DOHH2 (cell line): ENCODE data around the gene CPED1.

Source experiments
- H3F3A ChIP-seq: fragments of 200-600 bp; sonication (generic), shearing (Covaris generic); 2 replicates; pipeline ENCODE4 v1.6.0; 2016; ENCODE audit warnings: antibody characterized with exemption, mild to moderate bottlenecking; ENCODE audit not compliant: control insufficient read depth, insufficient read depth
- H3K27ac ChIP-seq: fragments of 200-600 bp; sonication (generic); 2 replicates; pipeline ENCODE4 v1.5.1; 2014; ENCODE audit warnings: low read depth, mild to moderate bottlenecking, low read length, moderate library complexity
- H3K27me3 ChIP-seq: fragments of 200-600 bp; sonication (generic); 2 replicates; pipeline ENCODE4 v1.6.1; 2014; ENCODE audit warnings: mild to moderate bottlenecking, low read length, mixed read lengths; ENCODE audit not compliant: control insufficient read depth
- H3K36me3 ChIP-seq: fragments of 200-600 bp; sonication (generic); 2 replicates; pipeline ENCODE4 v1.6.1; 2014; ENCODE audit warnings: mild to moderate bottlenecking, low read length, moderate library complexity, mixed read lengths; ENCODE audit not compliant: control insufficient read depth
- H3K4me1 ChIP-seq: fragments of 200-600 bp; sonication (generic); 2 replicates; pipeline ENCODE4 v1.6.1; 2014; ENCODE audit warnings: mild to moderate bottlenecking, low read length, mixed read lengths; ENCODE audit not compliant: control insufficient read depth
- H3K4me2 ChIP-seq: fragments of 200-600 bp; sonication (generic); 2 replicates; pipeline ENCODE4 v1.6.0; 2014; ENCODE audit warnings: mild to moderate bottlenecking, low read length, moderate library complexity
- H3K4me3 ChIP-seq: fragments of 200-600 bp; sonication (generic); 2 replicates; pipeline ENCODE4 v1.5.1; 2014; ENCODE audit warnings: mild to moderate bottlenecking, low read length, mixed read lengths
- H3K79me2 ChIP-seq: fragments of 200-600 bp; sonication (generic); 2 replicates; pipeline ENCODE4 v1.6.1; 2014; ENCODE audit warnings: mild to moderate bottlenecking, low read length, mixed read lengths; ENCODE audit not compliant: control insufficient read depth
- H3K9me2 ChIP-seq: fragments of 200-600 bp; sonication (generic); replicated peaks from 2 replicates; pipeline ENCODE4 v1.6.1; 2014; ENCODE audit warnings: mild to moderate bottlenecking, low read length, mixed read lengths; ENCODE audit not compliant: control insufficient read depth
- H3K9me3 ChIP-seq: fragments of 200-600 bp; sonication (generic); 2 replicates; pipeline ENCODE4 v1.6.1; 2014; ENCODE audit warnings: antibody characterized with exemption, low read length, mixed read lengths; ENCODE audit not compliant: control insufficient read depth, insufficient read depth
- H4K20me1 ChIP-seq: fragments of 200-600 bp; sonication (generic); 2 replicates; pipeline ENCODE4 v1.6.0; 2014; ENCODE audit warnings: low read depth, mild to moderate bottlenecking, antibody characterized with exemption, low read length, moderate library complexity; ENCODE audit not compliant: control insufficient read depth, insufficient read depth
- CTCF ChIP-seq: fragments of 200-600 bp; sonication (generic); IDR thresholded peaks from one replicate; pipeline ENCODE4 v1.5.1; 2014; ENCODE audit warnings: antibody characterized with exemption, mild to moderate bottlenecking, low read depth, low read length; ENCODE audit not compliant: poor library complexity, severe bottlenecking
- EZH2phosphoT487 ChIP-seq: fragments of 200-600 bp; sonication (generic); IDR thresholded peaks from 2 replicates; pipeline ENCODE4 v1.6.1; 2017; ENCODE audit warnings: borderline replicate concordance, mild to moderate bottlenecking, antibody characterized with exemption, low read length, moderate library complexity, mixed read lengths

CPED1 gene

DNA sequence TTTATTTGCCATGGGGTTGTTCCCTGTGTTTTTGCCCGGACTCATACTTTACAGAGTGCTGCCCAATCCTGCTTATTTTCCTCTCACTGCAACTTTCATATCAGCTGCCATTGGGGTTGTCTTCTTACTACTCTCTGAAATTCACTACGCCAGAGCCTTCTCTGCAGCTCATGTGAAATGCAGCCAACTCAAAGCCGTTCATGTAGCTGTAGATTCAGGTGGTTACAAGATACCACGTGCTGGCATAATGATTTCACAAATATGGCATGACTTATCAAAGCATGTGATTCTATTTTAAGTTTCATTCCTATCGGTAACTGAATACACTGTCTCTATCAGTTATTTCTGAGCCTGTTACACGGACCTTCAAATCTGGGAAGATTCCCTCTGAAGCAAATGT is 210.0 kb downstream of the CPED1 start:
- Histone ChIP-seq H3K27me3 (no peaks in the 10 kb centered on the region), H3K27ac (no peak overlapping the region), H3K36me3 (no peaks in the 10 kb centered on the region), H3K4me2 (no peak overlapping the region), H3F3A (no peaks in the 10 kb centered on the region), H3K9me3 (no peaks in the 10 kb centered on the region), H4K20me1 (no peaks in the 10 kb centered on the region), H3K79me2 (no peaks in the 10 kb centered on the region), H3K4me1 (peaks cover 12% of the 10 kb centered on the region), H3K9me2 (no peaks in the 10 kb centered on the region), H3K4me3 (no peak overlapping the region)
- TF ChIP-seq EZH2phosphoT487 = no peak
- TF ChIP-seq CTCF = no peak

GRCh38 chr7:121202125-121202524 is 213.6 kb downstream of the CPED1 start:
- no peak overlapping the region for H3K4me3 ChIP-seq
- no peaks in the 10 kb centered on the region for H4K20me1 ChIP-seq

GRCh38 chr7:121202834-121203233 is 214.3 kb downstream of the CPED1 start:
- H3K4me2 ChIP-seq = no peak overlapping the region

More at GRCh38 chr7:121202125-121202524, 213.6 kb downstream of the CPED1 start:
- no peak for TF ChIP-seq CTCF
- TF ChIP-seq EZH2phosphoT487 = no peak
- H3F3A ChIP-seq = no peaks in the 10 kb centered on the region
- no peaks in the 10 kb centered on the region for H3K79me2 ChIP-seq
- H3K9me2 ChIP-seq = no peaks in the 10 kb centered on the region
- peaks cover 12% of the 10 kb centered on the region for H3K4me1 ChIP-seq
- no peak overlapping the region for H3K4me2 ChIP-seq
- no peaks in the 10 kb centered on the region for H3K36me3 ChIP-seq
- no peaks in the 10 kb centered on the region for H3K9me3 ChIP-seq
- H3K27ac ChIP-seq = no peak overlapping the region
- no peaks in the 10 kb centered on the region for H3K27me3 ChIP-seq

More at GRCh38 chr7:121202834-121203233, 214.3 kb downstream of the CPED1 start:
- H3K27ac ChIP-seq = no peak overlapping the region
- no peaks in the 10 kb centered on the region for H3K79me2 ChIP-seq
- no peak overlapping the region for H3K4me3 ChIP-seq
- no peak for TF ChIP-seq CTCF
- TF ChIP-seq EZH2phosphoT487 = no peak
- no peaks in the 10 kb centered on the region for H3K9me2 ChIP-seq
- H3K4me1 ChIP-seq = peaks cover 12% of the 10 kb centered on the region
- no peaks in the 10 kb centered on the region for H4K20me1 ChIP-seq
- H3K9me3 ChIP-seq = no peaks in the 10 kb centered on the region
- no peaks in the 10 kb centered on the region for H3K36me3 ChIP-seq
- H3F3A ChIP-seq = no peaks in the 10 kb centered on the region
- no peaks in the 10 kb centered on the region for H3K27me3 ChIP-seq
